Metanephros (tissue), 2 donors: ENCODE measurements around the gene CBLC. TPM values are rescaled to one million over a fixed set of nuclear protein-coding genes. Genes with fewer than 3 reads are reported as not detected.

Experiments
- small RNA-seq: library from RNA; depleted of rRNA; stranded (forward); fragments of <200 nt; gene quantifications from one replicate; pipeline ENCODE3, GENCODE V24; 2014; ENCODE audit warnings: low replicate concordance
- total RNA-seq: library from RNA; depleted of rRNA; stranded (reverse); fragments of >200 nt; gene quantifications from one replicate; pipeline ENCODE4 v1.2.3, GENCODE V29; 2014

The CBLC gene, protein sequence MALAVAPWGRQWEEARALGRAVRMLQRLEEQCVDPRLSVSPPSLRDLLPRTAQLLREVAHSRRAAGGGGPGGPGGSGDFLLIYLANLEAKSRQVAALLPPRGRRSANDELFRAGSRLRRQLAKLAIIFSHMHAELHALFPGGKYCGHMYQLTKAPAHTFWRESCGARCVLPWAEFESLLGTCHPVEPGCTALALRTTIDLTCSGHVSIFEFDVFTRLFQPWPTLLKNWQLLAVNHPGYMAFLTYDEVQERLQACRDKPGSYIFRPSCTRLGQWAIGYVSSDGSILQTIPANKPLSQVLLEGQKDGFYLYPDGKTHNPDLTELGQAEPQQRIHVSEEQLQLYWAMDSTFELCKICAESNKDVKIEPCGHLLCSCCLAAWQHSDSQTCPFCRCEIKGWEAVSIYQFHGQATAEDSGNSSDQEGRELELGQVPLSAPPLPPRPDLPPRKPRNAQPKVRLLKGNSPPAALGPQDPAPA
- total RNA-seq = 8.8 TPM

DNA sequence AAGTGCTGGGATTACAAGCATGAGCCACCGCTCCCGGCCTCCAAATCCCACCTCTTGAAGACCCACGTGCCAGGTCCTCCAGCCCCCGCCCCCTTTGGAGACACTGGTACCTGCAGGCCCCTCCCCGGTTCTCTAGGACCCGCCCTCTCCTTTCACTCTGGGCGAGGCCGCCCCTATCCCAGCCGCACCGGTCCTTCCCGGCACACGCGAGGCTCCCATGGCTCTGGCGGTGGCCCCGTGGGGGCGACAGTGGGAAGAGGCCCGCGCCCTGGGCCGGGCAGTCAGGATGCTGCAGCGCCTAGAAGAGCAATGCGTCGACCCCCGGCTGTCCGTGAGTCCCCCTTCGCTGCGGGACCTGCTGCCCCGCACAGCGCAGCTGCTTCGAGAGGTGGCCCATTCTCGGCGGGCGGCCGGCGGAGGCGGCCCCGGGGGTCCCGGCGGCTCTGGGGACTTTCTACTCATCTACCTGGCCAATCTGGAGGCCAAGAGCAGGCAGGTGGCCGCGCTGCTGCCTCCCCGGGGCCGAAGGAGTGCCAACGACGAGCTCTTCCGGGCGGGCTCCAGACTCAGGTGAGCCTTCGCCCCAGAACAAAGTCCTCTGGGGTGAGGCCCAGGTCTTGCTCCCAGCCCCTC lies at the start of gene CBLC:
Gene CBLC (plus strand): TSS at position 176 of the 633 bp plus-strand sequence. CDS start 42 bp downstream, at position 218.

DNA sequence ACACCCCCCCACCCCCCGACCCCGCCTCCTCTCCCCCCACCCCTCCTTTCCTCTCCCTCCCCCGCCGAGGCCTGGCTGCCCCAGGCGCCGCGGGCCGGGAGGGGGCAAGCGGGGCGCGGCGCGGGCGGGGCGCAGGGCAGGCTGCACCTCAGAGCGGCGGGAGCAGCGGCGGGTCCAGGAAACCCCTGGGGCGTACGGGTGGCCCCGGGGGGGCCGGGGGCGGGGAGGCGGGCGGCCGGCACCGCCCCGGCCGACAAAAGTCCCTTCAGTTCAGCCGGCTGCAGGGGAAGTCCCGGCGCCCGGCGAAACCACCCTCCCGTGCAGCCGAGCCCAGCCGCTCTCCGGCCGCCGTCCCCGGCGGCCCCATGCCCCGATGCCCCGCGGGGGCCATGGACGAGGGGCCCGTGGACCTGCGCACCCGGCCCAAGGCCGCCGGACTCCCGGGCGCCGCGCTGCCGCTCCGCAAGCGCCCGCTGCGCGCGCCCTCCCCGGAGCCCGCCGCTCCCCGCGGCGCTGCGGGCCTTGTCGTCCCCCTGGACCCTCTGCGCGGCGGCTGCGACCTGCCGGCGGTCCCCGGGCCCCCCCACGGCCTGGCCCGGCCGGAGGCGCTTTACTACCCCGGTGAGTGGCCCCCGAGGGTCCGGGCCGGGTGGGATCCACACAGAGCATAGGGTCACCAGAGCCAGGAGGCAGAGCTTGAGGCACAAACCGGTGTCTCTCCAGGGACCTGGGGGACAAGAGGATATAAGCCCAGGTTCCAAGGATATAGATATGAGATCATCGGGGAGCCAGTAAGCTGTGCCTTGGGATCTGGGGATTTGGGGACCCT lies 29.1 kb upstream of the CBLC start, which contains the start of gene BCL3:
Gene BCL3 (plus strand): TSS at position 283 of the 829 bp plus-strand sequence. CDS start 83 bp downstream, at position 366.

DNA sequence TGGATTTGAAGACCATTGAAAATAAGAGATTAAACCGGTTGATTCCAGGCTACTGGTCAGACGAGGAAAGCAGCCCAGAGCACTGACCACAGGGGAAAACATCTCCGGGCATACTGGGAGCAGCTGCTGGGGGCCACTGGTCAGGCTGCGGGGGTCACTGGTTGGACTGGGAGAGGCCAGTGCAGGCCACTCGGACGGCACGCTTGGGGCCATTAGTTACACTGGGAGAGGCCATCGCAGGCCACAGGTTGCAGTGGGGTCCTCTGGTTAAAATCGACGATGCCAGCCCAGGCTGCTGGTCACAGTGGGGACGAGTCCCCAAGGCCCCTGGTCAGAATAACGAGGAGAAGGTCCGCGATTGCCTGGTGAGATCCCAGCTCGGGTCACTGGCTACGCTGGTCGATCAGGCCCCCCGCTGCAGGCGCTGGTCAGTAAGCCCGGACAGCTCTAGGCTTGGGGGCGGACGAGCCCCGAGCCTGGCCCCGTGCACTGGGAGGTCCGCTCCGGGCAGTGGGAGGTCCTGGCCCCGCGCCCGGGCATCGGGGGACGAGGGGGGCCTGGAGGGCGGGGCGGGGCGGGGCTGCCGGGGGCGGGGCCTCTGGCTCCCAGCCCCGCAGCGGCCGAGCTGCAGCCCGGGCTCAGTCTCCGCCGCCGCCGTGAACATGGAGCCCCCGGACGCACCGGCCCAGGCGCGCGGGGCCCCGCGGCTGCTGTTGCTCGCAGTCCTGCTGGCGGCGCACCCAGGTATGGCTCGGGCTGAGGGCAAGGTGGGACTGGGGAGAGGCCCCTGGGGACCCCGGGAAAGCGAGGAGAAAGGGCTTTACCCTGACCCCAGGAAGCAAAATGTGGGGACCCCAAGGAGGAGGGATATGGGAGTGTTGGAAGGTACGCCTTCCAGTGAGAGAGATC lies 31.0 kb downstream of the CBLC start, which contains the start of gene BCAM:
Gene BCAM (plus strand): TSS at position 641 of the 909 bp plus-strand sequence. CDS start 22 bp downstream, at position 663.

DNA sequence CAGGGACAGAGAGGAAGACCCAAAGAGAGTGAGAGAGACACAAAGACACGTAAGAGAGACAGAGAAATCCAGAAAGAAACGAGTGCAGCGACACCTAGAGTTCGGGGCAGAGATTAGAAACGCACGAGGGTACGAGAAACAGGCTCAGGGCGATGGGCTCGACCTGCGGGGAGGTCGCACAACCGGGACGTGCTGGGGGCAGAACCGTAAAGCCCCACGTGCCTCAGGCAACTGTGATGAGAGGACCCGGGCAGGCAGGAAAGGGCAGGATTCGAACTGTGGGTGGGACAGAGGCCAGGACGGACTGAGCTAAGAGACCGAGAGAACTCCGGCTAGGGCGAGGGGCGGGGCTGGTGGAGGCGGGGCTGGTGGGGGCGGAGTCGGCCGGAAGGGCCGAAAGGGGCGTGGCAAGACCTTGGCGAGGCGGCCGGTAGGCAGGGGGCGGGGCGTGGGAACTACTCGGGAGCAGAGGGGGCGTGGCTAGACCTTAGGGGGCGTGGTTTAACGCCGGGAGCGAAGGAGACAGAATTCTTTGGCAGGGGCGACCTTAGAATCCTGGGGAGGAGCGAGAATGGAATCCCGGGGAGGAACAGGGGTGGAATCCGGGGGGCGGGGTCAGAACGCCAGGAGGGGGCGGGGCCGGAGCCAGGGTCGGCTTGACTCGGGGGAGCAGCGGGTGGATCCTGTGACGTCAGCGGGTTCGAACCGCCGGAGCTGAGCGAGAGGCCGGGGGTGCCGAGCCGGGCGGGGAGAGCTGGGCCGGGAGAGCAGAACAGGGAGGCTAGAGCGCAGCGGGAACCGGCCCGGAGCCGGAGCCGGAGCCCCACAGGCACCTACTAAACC lies 68.1 kb downstream of the CBLC start, which contains the start of gene NECTIN2:
Gene NECTIN2 (plus strand): TSS at position 686 of the 843 bp plus-strand sequence. CDS start 229 bp downstream, outside the sequence.

Small RNA genes lying within 50 kb of the gene (small RNA-seq; reads per million reads assigned to genes)
- not detected for gene RF00156

Other genes with a start within 250 kb of the CBLC start
- not detected for gene CEACAM20, start 248.2 kb upstream of the CBLC start, total RNA-seq
- 0.76 TPM for gene IGSF23, start 164.3 kb upstream of the CBLC start, total RNA-seq
- 51.9 TPM for gene PVR, start 134.0 kb upstream of the CBLC start, total RNA-seq
- 4.1 TPM for gene CEACAM19, start 106.4 kb upstream of the CBLC start, total RNA-seq
- not detected for gene CEACAM16, start 78.7 kb upstream of the CBLC start, total RNA-seq
- 15.7 TPM for gene BCL3, start 29.2 kb upstream of the CBLC start, total RNA-seq
- 467 TPM for gene BCAM, start 31.2 kb downstream of the CBLC start, total RNA-seq
- gene NECTIN2, start 68.4 kb downstream of the CBLC start, total RNA-seq = 119 TPM
- gene TOMM40, start 113.4 kb downstream of the CBLC start, total RNA-seq = 36.9 TPM
- gene APOE, start 127.9 kb downstream of the CBLC start, total RNA-seq = 235 TPM
- gene APOC1, start 136.7 kb downstream of the CBLC start, total RNA-seq = 3.5 TPM
- gene APOC4, start 164.3 kb downstream of the CBLC start, total RNA-seq = not detected
- gene APOC2, start 168.2 kb downstream of the CBLC start, total RNA-seq = 1.2 TPM
- 92.5 TPM for gene CLPTM1, start 177.5 kb downstream of the CBLC start, total RNA-seq
- 14.4 TPM for gene RELB, start 223.6 kb downstream of the CBLC start, total RNA-seq